GM23248 (cell line): Measurements from ENCODE around the gene MAN1B1. TPM values are rescaled to one million over a fixed set of nuclear protein-coding genes. Genes with fewer than 3 reads are reported as not detected.
"Not testable (repeated sequence)": the region's sequence is repeated elsewhere in the genome, so short reads cannot be mapped to it uniquely, and the experiment has no call there.

ENCODE experiments used
- DNase-seq: peaks from one replicate; pipeline ENCODE4 v3.0.0-alpha.2; 2015
- H2AFZ ChIP-seq: fragments of 200-600 bp; sonication (generic); 2 replicates; pipeline ENCODE4 v1.6.1; 2016; ENCODE audit warnings: antibody characterized with exemption
- H3F3A ChIP-seq: fragments of 200-600 bp; sonication (generic); 2 replicates; pipeline ENCODE4 v1.6.1; 2016; ENCODE audit warnings: mild to moderate bottlenecking, antibody characterized with exemption, mixed run types; ENCODE audit not compliant: insufficient read depth
- H3K27ac ChIP-seq: fragments of 200-600 bp; sonication (generic); 2 replicates; pipeline ENCODE4 v1.5.1; 2016; ENCODE audit warnings: mild to moderate bottlenecking
- H3K27me3 ChIP-seq: fragments of 200-600 bp; sonication (generic); replicated peaks from 2 replicates; pipeline ENCODE4 v1.6.1; 2016; ENCODE audit warnings: mild to moderate bottlenecking; ENCODE audit not compliant: insufficient read depth
- H3K36me3 ChIP-seq: fragments of 200-600 bp; sonication (generic); 2 replicates; pipeline ENCODE4 v1.6.1; 2016; ENCODE audit warnings: low read depth, mild to moderate bottlenecking
- H3K4me1 ChIP-seq: fragments of 200-600 bp; sonication (generic); 2 replicates; pipeline ENCODE4 v1.6.1; 2016; ENCODE audit warnings: mild to moderate bottlenecking; ENCODE audit not compliant: insufficient read depth
- H3K4me2 ChIP-seq: fragments of 200-600 bp; sonication (generic); one replicate; pipeline ENCODE4 v1.6.1; 2016; ENCODE audit warnings: mild to moderate bottlenecking; ENCODE audit not compliant: unreplicated experiment
- H3K4me3 ChIP-seq: fragments of 200-600 bp; sonication (generic); 2 replicates; pipeline ENCODE4 v1.5.1; 2016; ENCODE audit warnings: mild to moderate bottlenecking
- H3K79me2 ChIP-seq: fragments of 200-600 bp; sonication (generic); 2 replicates; pipeline ENCODE4 v1.6.1; 2016; ENCODE audit warnings: mild to moderate bottlenecking; ENCODE audit not compliant: insufficient read depth
- H3K9ac ChIP-seq: fragments of 200-600 bp; sonication (generic); 2 replicates; pipeline ENCODE4 v1.6.1; 2016; ENCODE audit warnings: mild to moderate bottlenecking
- H3K9me2 ChIP-seq: fragments of 200-600 bp; sonication (generic); 2 replicates; pipeline ENCODE4 v1.6.1; 2016; ENCODE audit warnings: mixed run types, mild to moderate bottlenecking, moderate library complexity; ENCODE audit not compliant: insufficient read depth
- H3K9me3 ChIP-seq: fragments of 200-600 bp; sonication (generic); one replicate; pipeline ENCODE4 v1.6.1; 2017; ENCODE audit warnings: low read depth
- H4K20me1 ChIP-seq: fragments of 200-600 bp; sonication (generic); 2 replicates; pipeline ENCODE4 v1.6.0; 2016; ENCODE audit not compliant: insufficient read depth
- EZH2 ChIP-seq: fragments of 200-600 bp; sonication (generic); IDR thresholded peaks from 2 replicates; pipeline ENCODE4 v1.6.1; 2018; ENCODE audit warnings: antibody characterized with exemption, mild to moderate bottlenecking; ENCODE audit not compliant: insufficient read depth, poor library complexity, severe bottlenecking
- EZH2phosphoT487 ChIP-seq: fragments of 200-600 bp; sonication (generic); IDR thresholded peaks from 2 replicates; pipeline ENCODE4 v1.6.1; 2018; ENCODE audit warnings: antibody characterized with exemption, moderate library complexity, mild to moderate bottlenecking, low read depth; ENCODE audit not compliant: insufficient read depth
- WGBS, 2 experiments: methylation state at CpG; one replicate each; pipeline ENCODE4 v1.1.6; 2015 to 2017; ENCODE audit warnings: low lambda C conversion rate in 2 of 2, low coverage in 1 of 2; ENCODE audit errors: missing lambda C conversion rate in 2 of 2; 5-methylcytosine and 5-hydroxymethylcytosine counted together
- in situ Hi-C: fragments of 300-500 bp; cut with MboI; formaldehyde crosslinking; loops from 2 replicates; pipeline ENCODE4 v1.15.0; 2020
- polyA plus RNA-seq: library from polyadenylated mRNA; unstranded; fragments of >200 nt; fragmentation: Nextera tagmentation; extraction: Ambion mirVana; gene quantifications from 2 replicates; pipeline ENCODE4 v1.2.1, GENCODE V29; 2016
- total RNA-seq: library from RNA; depleted of rRNA; stranded (reverse); fragments of >200 nt; shearing (Covaris generic); gene quantifications from 2 replicates; pipeline ENCODE4 v1.2.3, GENCODE V29; 2014

Gene MAN1B1
- total and polyA plus RNA-seq, 2 experiments from 2014 or later = 101 to 136 TPM

- no peaks in the 10 kb centered on the region for H3K9me2 ChIP-seq
- H2AFZ ChIP-seq = no peak overlapping the region
- no peaks in the 10 kb centered on the region for H4K20me1 ChIP-seq
- no peak overlapping the region for H3K9ac ChIP-seq
- H3K79me2 ChIP-seq = no peaks in the 10 kb centered on the region
- no peak overlapping the region for H3K27ac ChIP-seq
- no peak for DNase-seq
- H3K4me2 ChIP-seq = no peak overlapping the region
- in situ Hi-C loops = no loop called here
- 0 out of 2 replicates have a peak, but pooled peaks cover 3% of the 10 kb centered on the region for H3F3A ChIP-seq
- no peaks in the 10 kb centered on the region for H3K27me3 ChIP-seq
- no peaks in the 10 kb centered on the region for H3K9me3 ChIP-seq
- TF ChIP-seq EZH2phosphoT487 = no peak
- H3K4me3 ChIP-seq = no peak overlapping the region
- 70 to 71% methylated on average over 15 of the region's 15 CpGs for WGBS, 2 experiments
- no peaks in the 10 kb centered on the region; the same call in 1 of the 2 replicates for H3K4me1 ChIP-seq
- no peaks in the 10 kb centered on the region for H3K36me3 ChIP-seq
Observed at GRCh38 chr9:137062384-137062783, 24.4 kb upstream of the MAN1B1 start.

- H3K9me3 ChIP-seq, in situ Hi-C loops: not testable (repeated sequence)
Observed at GRCh38 chr9:137062798-137063197, 24.0 kb upstream of the MAN1B1 start.

GRCh38 chr9:137063311-137064026, 23.3 kb upstream of the MAN1B1 start:
- H3K9me3 ChIP-seq = no peaks in the 10 kb centered on the region
- no peaks in the 10 kb centered on the region for H3K9me2 ChIP-seq
- H4K20me1 ChIP-seq = no peaks in the 10 kb centered on the region
- H2AFZ ChIP-seq = no peak overlapping the region
- in situ Hi-C loops = no loop called here
- H3K4me3 ChIP-seq = no peak overlapping the region
- no peak overlapping the region for H3K4me2 ChIP-seq
- H3K27ac ChIP-seq = no peak overlapping the region
- H3K79me2 ChIP-seq = no peaks in the 10 kb centered on the region
- no peak for TF ChIP-seq EZH2phosphoT487
- no peak for TF ChIP-seq EZH2
- H3K9ac ChIP-seq = no peak overlapping the region
- no peaks in the 10 kb centered on the region for H3F3A ChIP-seq
- H3K36me3 ChIP-seq = no peaks in the 10 kb centered on the region
- no peaks in the 10 kb centered on the region for H3K4me1 ChIP-seq
- 71 to 73% methylated on average over 10 to 18 of the region's 26 CpGs for WGBS, 2 experiments
- no peak for DNase-seq
- H3K27me3 ChIP-seq = no peaks in the 10 kb centered on the region

More at GRCh38 chr9:137062798-137063197, 24.0 kb upstream of the MAN1B1 start:
- not testable (repeated sequence) for H3K27ac ChIP-seq, H3F3A ChIP-seq, H3K4me3 ChIP-seq, H4K20me1 ChIP-seq, DNase-seq, H3K36me3 ChIP-seq, H2AFZ ChIP-seq, H3K4me2 ChIP-seq, H3K9me2 ChIP-seq, H3K27me3 ChIP-seq, H3K9ac ChIP-seq, H3K4me1 ChIP-seq, H3K79me2 ChIP-seq
- 55 to 60% methylated on average over 6 to 8 of the region's 9 CpGs for WGBS, 2 experiments

- H3K36me3 ChIP-seq = no peaks in the 10 kb centered on the region
- no peak overlapping the region for H2AFZ ChIP-seq
- H4K20me1 ChIP-seq = no peaks in the 10 kb centered on the region
- H3K9me2 ChIP-seq = no peaks in the 10 kb centered on the region
- WGBS, 2 experiments = 25 to 43% methylated on average over 37 to 55 of the region's 55 CpGs
- H3K4me1 ChIP-seq = no peaks in the 10 kb centered on the region
- no peak overlapping the region for H3K27ac ChIP-seq
- no peak overlapping the region for H3K4me3 ChIP-seq
- TF ChIP-seq EZH2 = no peak
- TF ChIP-seq EZH2phosphoT487 = no peak
- no peaks in the 10 kb centered on the region for H3F3A ChIP-seq
- H3K79me2 ChIP-seq = no peaks in the 10 kb centered on the region
- no peaks in the 10 kb centered on the region for H3K27me3 ChIP-seq
- in situ Hi-C loops = no loop called here
- H3K4me2 ChIP-seq = no peak overlapping the region
- no peaks in the 10 kb centered on the region for H3K9me3 ChIP-seq
- peak; percentile 58 for DNase-seq
- no peak overlapping the region for H3K9ac ChIP-seq
Observed at GRCh38 chr9:137064027-137064879, 22.5 kb upstream of the MAN1B1 start.
